HG03175 (cell line): Measurements from ENCODE around the gene DROSHA.

ENCODE experiments used
- ATAC-seq: cut with Tn5 transposase; IDR thresholded peaks from one replicate; pipeline ENCODE4 v1.9.1; 2021; ENCODE audit warnings: mild to moderate bottlenecking, moderate library complexity; ENCODE audit not compliant: unreplicated experiment

Gene DROSHA

GRCh38 chr5:31471040-31471439 lies 60.9 kb downstream of the DROSHA start:
- no peak for ATAC-seq

GRCh38 chr5:31470608-31471007 lies 61.3 kb downstream of the DROSHA start:
- ATAC-seq, result no peak

- ATAC-seq, result no peak
Measured at GRCh38 chr5:31469886-31470285, 62.0 kb downstream of the DROSHA start.

GRCh38 chr5:31469466-31469865 lies 62.4 kb downstream of the DROSHA start:
- no peak for ATAC-seq

GRCh38 chr5:31465291-31465690 lies 66.6 kb downstream of the DROSHA start:
- no peak for ATAC-seq

- no peak for ATAC-seq
Measured at GRCh38 chr5:31464081-31464480, 67.8 kb downstream of the DROSHA start.

- no peak for ATAC-seq
Measured at GRCh38 chr5:31463351-31463750, 68.5 kb downstream of the DROSHA start.

- no peak for ATAC-seq
Measured at GRCh38 chr5:31459594-31459993, 72.3 kb downstream of the DROSHA start.

- no peak for ATAC-seq
Measured at GRCh38 chr5:31455172-31455571, 76.7 kb downstream of the DROSHA start.

- ATAC-seq, result no peak
Measured at GRCh38 chr5:31453522-31453921, 78.4 kb downstream of the DROSHA start.

GRCh38 chr5:31452314-31452713 lies 79.6 kb downstream of the DROSHA start:
- no peak for ATAC-seq

- no peak for ATAC-seq
Measured at GRCh38 chr5:31449962-31450361, 81.9 kb downstream of the DROSHA start.

- ATAC-seq, result no peak
Measured at GRCh38 chr5:31449174-31449573, 82.7 kb downstream of the DROSHA start.

- no peak for ATAC-seq
Measured at GRCh38 chr5:31445041-31445600, 86.8 kb downstream of the DROSHA start.

GRCh38 chr5:31443572-31443971 lies 88.3 kb downstream of the DROSHA start:
- no peak for ATAC-seq

- no peak for ATAC-seq
Measured at GRCh38 chr5:31442058-31442745, 89.7 kb downstream of the DROSHA start.

- ATAC-seq, result no peak
Measured at GRCh38 chr5:31436851-31437250, 95.0 kb downstream of the DROSHA start.

- ATAC-seq, result no peak
Measured at GRCh38 chr5:31435730-31436129, 96.2 kb downstream of the DROSHA start.

- no peak for ATAC-seq
Measured at GRCh38 chr5:31434898-31435297, 97.0 kb downstream of the DROSHA start.

GRCh38 chr5:31433229-31433628 lies 98.7 kb downstream of the DROSHA start:
- ATAC-seq, result no peak

GRCh38 chr5:31427724-31428309 lies 104.1 kb downstream of the DROSHA start:
- no peak for ATAC-seq

- no peak for ATAC-seq
Measured at GRCh38 chr5:31427013-31427723, 104.7 kb downstream of the DROSHA start.
